ENCODE measurements around the gene PLCB4. TPM values are rescaled to one million over a fixed set of nuclear protein-coding genes. Genes with fewer than 3 reads are reported as not detected.

The PLCB4 gene
- total and polyA plus RNA-seq, 12 donors, result 0.26 to 8.5 (median 2.8) TPM

DNA sequence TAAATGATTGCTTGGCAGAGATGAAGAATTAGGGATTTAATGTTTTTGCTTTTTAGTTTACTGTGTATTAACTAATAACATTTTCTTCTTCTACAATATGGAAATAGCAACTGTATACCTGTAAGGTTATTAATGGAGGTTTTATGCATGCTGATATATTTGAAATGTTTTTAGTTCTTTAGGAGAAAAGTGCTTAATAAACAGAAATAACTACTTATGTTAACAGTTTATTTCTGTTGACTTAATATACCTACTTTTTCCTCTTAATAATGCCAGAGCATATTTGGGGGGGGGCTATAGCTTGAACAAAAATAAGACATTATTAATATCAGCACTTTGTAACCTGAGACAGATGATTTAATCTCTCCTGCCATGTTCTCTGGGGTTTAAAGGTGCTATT lies 33.6 kb downstream of the PLCB4 start:
- TF ChIP-seq, protein P1, sequence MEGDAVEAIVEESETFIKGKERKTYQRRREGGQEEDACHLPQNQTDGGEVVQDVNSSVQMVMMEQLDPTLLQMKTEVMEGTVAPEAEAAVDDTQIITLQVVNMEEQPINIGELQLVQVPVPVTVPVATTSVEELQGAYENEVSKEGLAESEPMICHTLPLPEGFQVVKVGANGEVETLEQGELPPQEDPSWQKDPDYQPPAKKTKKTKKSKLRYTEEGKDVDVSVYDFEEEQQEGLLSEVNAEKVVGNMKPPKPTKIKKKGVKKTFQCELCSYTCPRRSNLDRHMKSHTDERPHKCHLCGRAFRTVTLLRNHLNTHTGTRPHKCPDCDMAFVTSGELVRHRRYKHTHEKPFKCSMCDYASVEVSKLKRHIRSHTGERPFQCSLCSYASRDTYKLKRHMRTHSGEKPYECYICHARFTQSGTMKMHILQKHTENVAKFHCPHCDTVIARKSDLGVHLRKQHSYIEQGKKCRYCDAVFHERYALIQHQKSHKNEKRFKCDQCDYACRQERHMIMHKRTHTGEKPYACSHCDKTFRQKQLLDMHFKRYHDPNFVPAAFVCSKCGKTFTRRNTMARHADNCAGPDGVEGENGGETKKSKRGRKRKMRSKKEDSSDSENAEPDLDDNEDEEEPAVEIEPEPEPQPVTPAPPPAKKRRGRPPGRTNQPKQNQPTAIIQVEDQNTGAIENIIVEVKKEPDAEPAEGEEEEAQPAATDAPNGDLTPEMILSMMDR (IDR thresholded peaks at IDR 0.05), result no peak
- no peak for TF ChIP-seq POLR2A (IDR thresholded peaks at IDR 0.05)
- no peaks in the 10 kb centered on the region for H3K9me3 ChIP-seq (replicated peaks in 1 of 3)
- intact Hi-C loops (cut with DNase I), result no loop called here
- no peaks in the 10 kb centered on the region for H3K4me1 ChIP-seq (replicated peaks in 1 of 2)
- H3K27ac ChIP-seq, result no peak overlapping the region
- no peak for DNase-seq
- H3K36me3 ChIP-seq (replicated peaks in 1 of 2), result no peaks in the 10 kb centered on the region
- H3K4me3 ChIP-seq, result no peak overlapping the region
- H3K27me3 ChIP-seq, result no peaks in the 10 kb centered on the region

DNA sequence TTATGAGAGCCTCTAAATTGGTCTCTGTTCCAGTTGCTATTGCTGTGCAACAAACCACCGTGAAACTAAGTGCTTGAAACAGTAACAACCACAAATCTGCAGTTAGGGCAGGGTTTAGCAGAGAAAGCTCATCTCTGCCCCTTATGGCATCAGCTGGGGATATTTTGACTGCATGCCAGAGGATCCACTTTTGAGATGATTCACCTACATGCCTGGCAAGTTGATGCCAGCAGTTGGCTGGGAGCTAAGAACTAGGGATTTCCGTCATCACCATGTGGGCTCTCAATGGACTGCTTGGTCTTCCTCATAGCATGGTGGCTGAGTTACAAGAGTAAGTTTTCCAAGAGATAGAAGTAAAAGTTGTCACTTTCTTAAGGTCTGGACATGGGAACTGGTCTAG lies 35.1 kb downstream of the PLCB4 start:
- intact Hi-C loops (cut with DNase I), result no loop called here
- DNase-seq, result no peak
- 86 to 95% (median 90%) methylated on average over 2 of the region's 2 CpGs for WGBS, 4 donors

DNA sequence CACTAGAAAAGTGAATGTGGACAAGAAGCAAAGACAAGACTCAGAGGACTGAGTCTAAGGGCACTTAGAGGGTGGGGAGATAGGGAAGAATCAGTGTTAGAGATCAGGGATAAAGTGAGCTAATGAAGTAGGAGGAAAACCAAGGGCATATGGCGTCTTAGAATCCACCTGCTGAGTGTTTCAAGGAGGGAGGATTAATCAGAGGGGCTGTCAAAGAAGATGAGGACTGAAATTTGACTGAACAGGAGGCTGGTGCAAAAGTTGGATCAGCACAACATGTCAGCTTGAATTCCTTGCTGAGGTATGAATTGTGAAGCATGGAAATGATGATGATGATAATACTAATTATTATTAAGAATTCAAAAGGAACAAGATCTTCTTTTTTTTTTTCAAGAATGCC lies 39.4 kb downstream of the PLCB4 start:
- Histone ChIP-seq H3K36me3 (replicated peaks in 1 of 2) (no peaks in the 10 kb centered on the region), H3K9me3 (replicated peaks in 1 of 3) (no peaks in the 10 kb centered on the region), H3K27ac (no peak overlapping the region), H3K4me1 (replicated peaks in 1 of 2) (peaks cover 0 to 4% of the 10 kb centered on the region in 2 donors), H3K27me3 (no peaks in the 10 kb centered on the region), H3K4me3 (no peak overlapping the region)
- no peak for TF ChIP-seq POLR2A (IDR thresholded peaks at IDR 0.05)
- TF ChIP-seq, protein P1 (IDR thresholded peaks at IDR 0.05), result no peak
- no peak for DNase-seq
- 68 to 83% (median 74%) methylated on average over 1 of the region's 1 CpG for WGBS, 4 donors
- intact Hi-C loops (cut with DNase I), result no loop called here

More for the DNA sequence above, 35.1 kb downstream of the PLCB4 start:
- Histone ChIP-seq H3K9me3 (replicated peaks in 1 of 3) (no peaks in the 10 kb centered on the region), H3K4me1 (replicated peaks in 1 of 2) (no peaks in the 10 kb centered on the region), H3K4me3 (no peak overlapping the region), H3K27ac (no peak overlapping the region), H3K36me3 (replicated peaks in 1 of 2) (no peaks in the 10 kb centered on the region), H3K27me3 (no peaks in the 10 kb centered on the region)
- TF ChIP-seq, protein P1 (IDR thresholded peaks at IDR 0.05), result no peak
- no peak for TF ChIP-seq POLR2A (IDR thresholded peaks at IDR 0.05)

DNA sequence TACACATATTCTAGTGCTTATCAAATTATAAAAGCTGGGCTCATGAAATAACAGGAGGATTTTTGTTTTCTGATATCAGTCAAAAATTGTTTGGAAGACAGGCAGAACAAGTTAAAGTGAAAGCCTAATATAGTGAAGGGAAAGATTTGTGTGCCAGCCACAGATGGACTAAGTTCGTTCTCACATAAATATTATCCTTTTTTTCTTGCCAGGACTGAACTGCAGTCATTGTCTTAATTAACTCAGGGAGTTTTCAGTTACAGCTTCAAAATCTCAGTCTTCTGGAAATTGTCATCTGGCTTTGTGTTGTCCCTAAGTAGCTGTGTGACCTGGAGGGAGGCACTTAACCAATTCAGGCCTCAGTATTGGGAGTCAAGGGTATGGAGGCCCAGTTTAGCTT lies 40.7 kb downstream of the PLCB4 start:
- 59 to 78% (median 68%) methylated on average over 1 of the region's 1 CpG for WGBS, 4 donors
- H3K9me3 ChIP-seq (replicated peaks in 1 of 3), result no peaks in the 10 kb centered on the region
- H3K27ac ChIP-seq, result no peak overlapping the region
- no peak overlapping the region for H3K4me3 ChIP-seq
- intact Hi-C loops (cut with DNase I), result no loop called here
- no peaks in the 10 kb centered on the region for H3K27me3 ChIP-seq
- H3K4me1 ChIP-seq (replicated peaks in 1 of 2), result peaks cover 0 to 5% of the 10 kb centered on the region in 2 donors
- TF ChIP-seq, protein P1 (IDR thresholded peaks at IDR 0.05), result no peak
- no peak for TF ChIP-seq POLR2A (IDR thresholded peaks at IDR 0.05)
- H3K36me3 ChIP-seq (replicated peaks in 1 of 2), result no peaks in the 10 kb centered on the region
- DNase-seq, result no peak

Measured in adrenal gland (tissue), 12 donors.